Activated CD4-positive, alpha-beta T cell treated with anti-CD3 and anti-CD28 coated beads, Interleukin-2, amount 10 ng/mL, durations not matched to agents 7 days and 5 days (primary cell): ENCODE data around the gene PIGU. TPM values are rescaled to one million over a fixed set of nuclear protein-coding genes. Genes with fewer than 3 reads are reported as not detected.

ENCODE experiments used
- CTCF ChIA-PET: fragments of 350-600 bp; sonication (Branson Sonifier 250); formaldehyde crosslinking; loops from one replicate; lab custom pipeline; 2021; ENCODE audit warnings: antibody characterized with exemption; lab: Charles Lee
- POLR2A ChIA-PET: fragments of 350-600 bp; sonication (Branson Sonifier 250); formaldehyde crosslinking; loops from one replicate; lab custom pipeline; 2021; ENCODE audit warnings: antibody characterized with exemption; lab: Charles Lee
- DNase-seq: peaks from one replicate; pipeline ENCODE4 v3.0.0-alpha.2; 2020
- H3K27ac Mint-ChIP-seq: one replicate; pipeline ENCODE4 v1.8.0; 2021; ENCODE audit warnings: mild to moderate bottlenecking, moderate library complexity, mixed read lengths
- H3K27me3 Mint-ChIP-seq: one replicate; pipeline ENCODE4 v1.8.0; 2021; ENCODE audit warnings: mixed read lengths
- H3K36me3 Mint-ChIP-seq: one replicate; pipeline ENCODE4 v1.8.0; 2021; ENCODE audit warnings: low read depth, mixed read lengths
- H3K4me1 Mint-ChIP-seq: one replicate; pipeline ENCODE4 v1.8.0; 2021; ENCODE audit warnings: mixed read lengths
- H3K4me3 Mint-ChIP-seq: one replicate; pipeline ENCODE4 v1.8.0; 2021; ENCODE audit warnings: mild to moderate bottlenecking, moderate library complexity, mixed read lengths
- H3K9me3 Mint-ChIP-seq: one replicate; pipeline ENCODE4 v1.8.0; 2021; ENCODE audit warnings: mixed read lengths
- total RNA-seq, 2 experiments: library from RNA; stranded (reverse); gene quantifications; one replicate each; pipeline ENCODE4 v1.2.3, GENCODE V29; 2021

The PIGU gene
- total RNA-seq, 2 experiments from 2014 or later = 18.7 to 21.6 TPM

GRCh38 chr20:34547844-34548613, 128.9 kb downstream of the PIGU start:
- H3K27ac Mint-ChIP-seq = no peak overlapping the region
- H3K4me3 Mint-ChIP-seq = no peak overlapping the region
- H3K9me3 Mint-ChIP-seq = no peaks in the 10 kb centered on the region
- CTCF ChIA-PET = no interaction called here
- no peaks in the 10 kb centered on the region for H3K27me3 Mint-ChIP-seq
- H3K36me3 Mint-ChIP-seq = no peaks in the 10 kb centered on the region
- no peak for DNase-seq
- H3K4me1 Mint-ChIP-seq = peaks cover 10% of the 10 kb centered on the region
- POLR2A ChIA-PET = no interaction called here

- POLR2A ChIA-PET = no interaction called here
- H3K27me3 Mint-ChIP-seq = no peaks in the 10 kb centered on the region
- no peak for DNase-seq
- CTCF ChIA-PET = interaction anchor here (0.6 kb wide), 1 partner anchor 15 kb away, joined by 3 read pairs; no protein-coding TSS in a partner anchor
- no peak overlapping the region for H3K4me3 Mint-ChIP-seq
- no peaks in the 10 kb centered on the region for H3K36me3 Mint-ChIP-seq
- H3K4me1 Mint-ChIP-seq = peaks cover 10% of the 10 kb centered on the region
- H3K9me3 Mint-ChIP-seq = no peaks in the 10 kb centered on the region
- no peak overlapping the region for H3K27ac Mint-ChIP-seq
Observed at GRCh38 chr20:34546751-34547181, 130.1 kb downstream of the PIGU start.

GRCh38 chr20:34544109-34544796, 132.6 kb downstream of the PIGU start:
- H3K27me3 Mint-ChIP-seq = no peaks in the 10 kb centered on the region
- H3K9me3 Mint-ChIP-seq = no peaks in the 10 kb centered on the region
- H3K4me1 Mint-ChIP-seq = peaks cover 17% of the 10 kb centered on the region
- H3K36me3 Mint-ChIP-seq = peaks cover 14% of the 10 kb centered on the region
- ChIA-PET POLR2A (no interaction called here), CTCF (interaction anchor here (1.1 to 2.3 kb wide), 6 partner anchors 9 to 231 kb away, joined by 3 to 9 read pairs (median 4); no protein-coding TSS in a partner anchor)
- no peak overlapping the region for H3K27ac Mint-ChIP-seq
- peak overlapping the region; percentile 4 for H3K4me3 Mint-ChIP-seq
- DNase-seq = peak; percentile 38

- Mint-ChIP-seq H3K27me3 (no peaks in the 10 kb centered on the region), H3K4me3 (no peak overlapping the region), H3K27ac (no peak overlapping the region), H3K9me3 (no peaks in the 10 kb centered on the region), H3K4me1 (peaks cover 17% of the 10 kb centered on the region), H3K36me3 (peaks cover 14% of the 10 kb centered on the region)
- no peak for DNase-seq
- CTCF ChIA-PET = interaction anchor here (1.1 to 2.3 kb wide), 5 partner anchors 12 to 231 kb away, joined by 3 to 9 read pairs (median 5); no protein-coding TSS in a partner anchor
- POLR2A ChIA-PET = interaction anchor here (0.6 kb wide), 1 partner anchor 227 kb away, joined by 3 read pairs; no protein-coding TSS in a partner anchor
Observed at GRCh38 chr20:34543463-34544056, 133.3 kb downstream of the PIGU start.

- POLR2A ChIA-PET = interaction anchor here (0.7 kb wide), 1 partner anchor 248 kb away, joined by 3 read pairs; no protein-coding TSS in a partner anchor
- no peak overlapping the region for H3K27ac Mint-ChIP-seq
- H3K9me3 Mint-ChIP-seq = no peaks in the 10 kb centered on the region
- no peaks in the 10 kb centered on the region for H3K27me3 Mint-ChIP-seq
- peaks cover 17% of the 10 kb centered on the region for H3K4me1 Mint-ChIP-seq
- CTCF ChIA-PET = no interaction called here
- no peak overlapping the region for H3K4me3 Mint-ChIP-seq
- H3K36me3 Mint-ChIP-seq = peaks cover 14% of the 10 kb centered on the region
- DNase-seq = no peak
Observed at GRCh38 chr20:34542439-34542838, 134.5 kb downstream of the PIGU start.

GRCh38 chr20:34541917-34542316, 135.0 kb downstream of the PIGU start:
- peaks cover 16% of the 10 kb centered on the region for H3K36me3 Mint-ChIP-seq
- peaks cover 17% of the 10 kb centered on the region for H3K4me1 Mint-ChIP-seq
- H3K27ac Mint-ChIP-seq = no peak overlapping the region
- POLR2A ChIA-PET = no interaction called here
- CTCF ChIA-PET = no interaction called here
- H3K9me3 Mint-ChIP-seq = no peaks in the 10 kb centered on the region
- no peak for DNase-seq
- no peak overlapping the region for H3K4me3 Mint-ChIP-seq
- no peaks in the 10 kb centered on the region for H3K27me3 Mint-ChIP-seq

- no peak overlapping the region for H3K4me3 Mint-ChIP-seq
- H3K36me3 Mint-ChIP-seq = peaks cover 16% of the 10 kb centered on the region
- no peaks in the 10 kb centered on the region for H3K27me3 Mint-ChIP-seq
- POLR2A ChIA-PET = no interaction called here
- CTCF ChIA-PET = no interaction called here
- H3K4me1 Mint-ChIP-seq = peaks cover 17% of the 10 kb centered on the region
- no peaks in the 10 kb centered on the region for H3K9me3 Mint-ChIP-seq
- no peak for DNase-seq
- peak overlapping the region; percentile 73 for H3K27ac Mint-ChIP-seq
Observed at GRCh38 chr20:34541264-34541901, 135.5 kb downstream of the PIGU start.

- Mint-ChIP-seq H3K9me3 (no peaks in the 10 kb centered on the region), H3K27me3 (no peaks in the 10 kb centered on the region), H3K36me3 (peaks cover 16% of the 10 kb centered on the region), H3K4me1 (peaks cover 17% of the 10 kb centered on the region), H3K27ac (peak overlapping the region; percentile 54), H3K4me3 (no peak overlapping the region)
- CTCF ChIA-PET = interaction anchor here (2.8 kb wide), 1 partner anchor 25 kb away, joined by 10 read pairs; no protein-coding TSS in a partner anchor
- POLR2A ChIA-PET = no interaction called here
- DNase-seq = no peak
Observed at GRCh38 chr20:34540596-34541263, 136.2 kb downstream of the PIGU start.

GRCh38 chr20:34539756-34540155, 137.1 kb downstream of the PIGU start:
- peaks cover 16% of the 10 kb centered on the region for H3K4me1 Mint-ChIP-seq
- peaks cover 25% of the 10 kb centered on the region for H3K36me3 Mint-ChIP-seq
- H3K27me3 Mint-ChIP-seq = no peaks in the 10 kb centered on the region
- no peaks in the 10 kb centered on the region for H3K9me3 Mint-ChIP-seq
- DNase-seq = no peak
- H3K27ac Mint-ChIP-seq = no peak overlapping the region
- CTCF ChIA-PET = interaction anchor here (0.6 to 2.8 kb wide), 3 partner anchors 25 to 177 kb away, joined by 3 to 10 read pairs (median 4); partner anchors contain the start of gene ITCH
- H3K4me3 Mint-ChIP-seq = no peak overlapping the region
- POLR2A ChIA-PET = interaction anchor here (0.6 kb wide), 1 partner anchor 329 kb away, joined by 6 read pairs; no protein-coding TSS in a partner anchor

- CTCF ChIA-PET = interaction anchor here (0.6 to 2.8 kb wide), 7 partner anchors 23 to 837 kb away, joined by 3 to 10 read pairs (median 3); partner anchors contain the start of gene TP53INP2
- no peak overlapping the region for H3K4me3 Mint-ChIP-seq
- DNase-seq = peak; percentile 61
- no peaks in the 10 kb centered on the region for H3K9me3 Mint-ChIP-seq
- H3K36me3 Mint-ChIP-seq = peaks cover 28% of the 10 kb centered on the region
- POLR2A ChIA-PET = no interaction called here
- no peaks in the 10 kb centered on the region for H3K27me3 Mint-ChIP-seq
- H3K4me1 Mint-ChIP-seq = peaks cover 7% of the 10 kb centered on the region
- no peak overlapping the region for H3K27ac Mint-ChIP-seq
Observed at GRCh38 chr20:34538671-34539123, 138.2 kb downstream of the PIGU start.

GRCh38 chr20:34537651-34538050, 139.2 kb downstream of the PIGU start:
- POLR2A ChIA-PET = no interaction called here
- H3K36me3 Mint-ChIP-seq = peaks cover 28% of the 10 kb centered on the region

More at GRCh38 chr20:34537651-34538050, 139.2 kb downstream of the PIGU start:
- Mint-ChIP-seq H3K9me3 (no peaks in the 10 kb centered on the region), H3K4me1 (peaks cover 7% of the 10 kb centered on the region), H3K27me3 (no peaks in the 10 kb centered on the region), H3K4me3 (no peak overlapping the region), H3K27ac (no peak overlapping the region)
- CTCF ChIA-PET = interaction anchor here (0.6 to 2.8 kb wide), 4 partner anchors 22 to 174 kb away, joined by 3 to 10 read pairs (median 4); partner anchors contain the start of gene TP53INP2
- DNase-seq = no peak
